IMR-90 (cell line): ENCODE results near the gene UNC13A. TPM values are rescaled to one million over a fixed set of nuclear protein-coding genes. Genes with fewer than 3 reads are reported as not detected.

Experiments
- ATAC-seq: fragments of 200-7000 bp; cut with Tn5 transposase; 2 replicates; pipeline ENCODE4 v1.9.1; 2020; ENCODE audit warnings: low read depth, mild to moderate bottlenecking, moderate library complexity
- BruUV-seq: library from RNA; stranded (reverse); fragments of 400-500 nt; replicated peaks from 2 replicates; lab custom pipeline; 2021; lab: Mats Ljungman, UMichigan
- CTCF ChIA-PET: fragments of 300-600 bp; formaldehyde crosslinking; extraction: SDS; loops from one replicate; lab custom pipeline; 2021; ENCODE audit warnings: antibody characterized with exemption; lab: Yijun Ruan, JAX
- POLR2A ChIA-PET: fragments of 300-600 bp; sonication (Branson Sonifier 250); formaldehyde crosslinking; loops from one replicate; lab custom pipeline; 2022; ENCODE audit warnings: antibody characterized with exemption; ENCODE audit not compliant: unreplicated experiment; lab: Charles Lee
- DNase-seq: peaks from one replicate; pipeline ENCODE4 v3.0.0; 2013
- H2AFZ ChIP-seq: replicated peaks from 2 replicates; pipeline ENCODE3; 2013; ENCODE audit warnings: low read length, mild to moderate bottlenecking; ENCODE audit not compliant: poor library complexity
- H2AK5ac ChIP-seq: 2 replicates; pipeline ENCODE4 v1.6.1; 2013; ENCODE audit warnings: low read depth, low read length, inconsistent platforms
- H2AK9ac ChIP-seq: replicated peaks from 2 replicates; pipeline ENCODE3; 2013; ENCODE audit warnings: mild to moderate bottlenecking, low read depth, low read length, moderate library complexity; ENCODE audit not compliant: poor library complexity
- H2BK120ac ChIP-seq: 2 replicates; pipeline ENCODE4 v1.6.1; 2013; ENCODE audit warnings: low read depth, low read length, inconsistent platforms
- H2BK15ac ChIP-seq: 3 replicates; pipeline ENCODE4 v1.6.1; 2013; ENCODE audit warnings: low read depth, low read length, inconsistent platforms
- H2BK20ac ChIP-seq: 2 replicates; pipeline ENCODE4 v1.6.1; 2013; ENCODE audit warnings: low read depth, mild to moderate bottlenecking, inconsistent platforms, low read length, moderate library complexity
- H2BK5ac ChIP-seq: 2 replicates; pipeline ENCODE4 v1.6.1; 2013; ENCODE audit warnings: mild to moderate bottlenecking, low read depth, low read length, inconsistent platforms; ENCODE audit not compliant: poor library complexity, severe bottlenecking
- H3K14ac ChIP-seq: replicated peaks from 2 replicates; pipeline ENCODE4 v1.6.1; 2013; ENCODE audit warnings: low read depth, low read length, inconsistent platforms
- H3K18ac ChIP-seq: 2 replicates; pipeline ENCODE4 v1.6.1; 2013; ENCODE audit warnings: low read depth, low read length, control low read depth
- H3K23ac ChIP-seq: 2 replicates; pipeline ENCODE4 v1.6.1; 2013; ENCODE audit warnings: low read depth, low read length, inconsistent platforms
- H3K27ac ChIP-seq: 2 replicates; pipeline ENCODE4 v1.5.1; 2013; ENCODE audit warnings: mild to moderate bottlenecking, control low read depth, low read length; ENCODE audit not compliant: insufficient read depth
- H3K27me3 ChIP-seq: 2 replicates; pipeline ENCODE4 v1.6.1; 2013; ENCODE audit warnings: low read length; ENCODE audit not compliant: control insufficient read depth, insufficient read depth
- H3K36me3 ChIP-seq: 2 replicates; pipeline ENCODE4 v1.6.1; 2013; ENCODE audit warnings: low read length, mixed read lengths; ENCODE audit not compliant: control insufficient read depth, insufficient read depth
- H3K4ac ChIP-seq: 2 replicates; pipeline ENCODE4 v1.6.1; 2013; ENCODE audit warnings: low read depth, low read length, inconsistent platforms
- H3K4me1 ChIP-seq: 2 replicates; pipeline ENCODE4 v1.6.1; 2013; ENCODE audit warnings: low read length, mixed read lengths; ENCODE audit not compliant: control insufficient read depth, insufficient read depth
- H3K4me2 ChIP-seq: 2 replicates; pipeline ENCODE4 v1.6.1; 2013; ENCODE audit warnings: low read depth, mild to moderate bottlenecking, control low read depth, low read length, moderate library complexity
- H3K4me3 ChIP-seq: 2 replicates; pipeline ENCODE4 v1.5.1; 2013; ENCODE audit warnings: low read depth, mild to moderate bottlenecking, control low read depth, low read length, moderate library complexity; ENCODE audit not compliant: insufficient read depth
- H3K56ac ChIP-seq: 2 replicates; pipeline ENCODE4 v1.6.1; 2013; ENCODE audit warnings: low read length, inconsistent platforms; ENCODE audit not compliant: insufficient read depth; ENCODE audit errors: extremely low read depth
- H3K79me1 ChIP-seq, 2 experiments: 2 replicates each; pipeline ENCODE4 v1.6.1; 2013; ENCODE audit warnings: low read length in 2 of 2, inconsistent platforms in 1 of 2, low read depth in 1 of 2
- H3K9ac ChIP-seq: 2 replicates; pipeline ENCODE4 v1.6.1; 2013; ENCODE audit warnings: low read depth, low read length, control low read depth
- H3K9me1 ChIP-seq: 2 replicates; pipeline ENCODE4 v1.6.1; 2013; ENCODE audit warnings: low read length, inconsistent platforms; ENCODE audit not compliant: insufficient read depth
- H3K9me3 ChIP-seq: 2 replicates; pipeline ENCODE4 v1.6.1; 2013; ENCODE audit warnings: low read length; ENCODE audit not compliant: control insufficient read depth, insufficient read depth
- H4K20me1 ChIP-seq: 2 replicates; pipeline ENCODE4 v1.6.1; 2013; ENCODE audit warnings: low read length, inconsistent platforms; ENCODE audit not compliant: insufficient read depth
- H4K5ac ChIP-seq: 2 replicates; pipeline ENCODE4 v1.6.1; 2013; ENCODE audit warnings: mild to moderate bottlenecking, low read depth, low read length, control low read depth
- H4K8ac ChIP-seq, 2 experiments: 2 replicates each; pipeline ENCODE4 v1.6.1; 2013; ENCODE audit warnings: low read depth in 2 of 2, low read length in 2 of 2, control low read depth in 1 of 2, inconsistent platforms in 1 of 2
- H4K91ac ChIP-seq: 2 replicates; pipeline ENCODE4 v1.6.1; 2013; ENCODE audit warnings: low read depth, low read length, inconsistent platforms; ENCODE audit not compliant: insufficient read depth
- BHLHE40 ChIP-seq: fragments of 150-350 bp; IDR thresholded peaks from 2 replicates; pipeline ENCODE4 v1.6.1; 2016; ENCODE audit warnings: mild to moderate bottlenecking, low read depth, low read length
- CEBPB ChIP-seq: IDR thresholded peaks from 2 replicates; pipeline ENCODE4 v1.6.1; 2012; ENCODE audit warnings: low read depth, low read length, improper control_type of control experiment
- CHD1 ChIP-seq: IDR thresholded peaks from 2 replicates; pipeline ENCODE4 v1.6.1; 2012; ENCODE audit warnings: low read depth, low read length, improper control_type of control experiment
- CTCF ChIP-seq: conservative IDR thresholded peaks from 2 replicates; pipeline ENCODE4 v1.5.1; 2012; ENCODE audit warnings: mild to moderate bottlenecking, low read depth, low read length, improper control_type of control experiment
- FOS ChIP-seq: fragments of 150-350 bp; IDR thresholded peaks from 2 replicates; pipeline ENCODE4 v1.6.1; 2016; ENCODE audit warnings: low read depth, low read length
- MAZ ChIP-seq: IDR thresholded peaks from 2 replicates; pipeline ENCODE4 v1.6.1; 2012; ENCODE audit warnings: low read depth, mild to moderate bottlenecking, low read length, improper control_type of control experiment, moderate library complexity, borderline replicate concordance
- MXI1 ChIP-seq: IDR thresholded peaks from 2 replicates; pipeline ENCODE4 v1.6.1; 2012; ENCODE audit warnings: low read depth, mild to moderate bottlenecking, low read length, moderate library complexity, borderline replicate concordance
- NFE2L2 ChIP-seq: fragments of 150-350 bp; IDR thresholded peaks from 2 replicates; pipeline ENCODE4 v1.6.1; 2016; ENCODE audit warnings: low read depth, mild to moderate bottlenecking, low read length
- RAD21 ChIP-seq: IDR thresholded peaks from 2 replicates; pipeline ENCODE4 v1.6.1; 2012; ENCODE audit warnings: low read length, improper control_type of control experiment
- RCOR1 ChIP-seq: IDR thresholded peaks from 2 replicates; pipeline ENCODE4 v1.6.1; 2012; ENCODE audit warnings: mild to moderate bottlenecking, low read length, improper control_type of control experiment; ENCODE audit not compliant: insufficient replicate concordance
- RFX5 ChIP-seq: IDR thresholded peaks from 2 replicates; pipeline ENCODE4 v1.8.0; 2012; ENCODE audit warnings: low read depth, mild to moderate bottlenecking, low read length, moderate library complexity
- SMC3 ChIP-seq: fragments of 150-350 bp; IDR thresholded peaks from 2 replicates; pipeline ENCODE4 v1.6.1; 2016; ENCODE audit warnings: low read depth, mild to moderate bottlenecking, antibody characterized with exemption, low read length, moderate library complexity
- WGBS, 2 experiments: methylation state at CpG; one replicate each; pipeline versions ENCODE4 v1.1.5 to v1.1.7; 2013; ENCODE audit warnings: missing lambda C conversion rate in 2 of 2; ENCODE audit not compliant: insufficient read length in 1 of 2; ENCODE audit errors: extremely low coverage in 2 of 2; 5-methylcytosine and 5-hydroxymethylcytosine counted together
- dilution Hi-C: fragments of 300-500 bp; cut with HindIII; formaldehyde crosslinking; loops from one replicate; pipeline ENCODE4 v1.14.3; 2018; ENCODE audit warnings: low sequenced_read_pairs; ENCODE audit not compliant: unreplicated experiment
- in situ Hi-C: fragments of 300-500 bp; cut with MboI; formaldehyde crosslinking; loops from 3 replicates; pipeline ENCODE4 v1.14.3; 2019; ENCODE audit warnings: low sequenced_read_pairs, inconsistent platforms, mixed read lengths
- intact Hi-C: fragments of 100-400 bp; cut with micrococcal nuclease; formaldehyde crosslinking; loops from 2 replicates; pipeline ENCODE4 v1.10.0; 2022
- polyA plus RNA-seq, 3 experiments: library from polyadenylated mRNA; depleted of rRNA; stranded (reverse); fragments of >200 nt; gene quantifications; 2 replicates each; pipeline ENCODE4 v1.2.3, GENCODE V29; 2012; ENCODE audit warnings: low replicate concordance in 1 of 3
- total RNA-seq: library from RNA; depleted of rRNA; stranded (reverse); fragments of >200 nt; gene quantifications from 2 replicates; pipeline ENCODE4 v1.2.3, GENCODE V29; 2012

The UNC13A gene
- total and polyA plus RNA-seq, 2 of the 4 experiments (the other 2 are of a cell fraction), result 0.18 to 0.22 TPM

- Histone ChIP-seq H4K20me1 (no peaks in the 10 kb centered on the region), H2BK120ac (no peak overlapping the region), H3K27ac (no peak overlapping the region), H3K4me2 (no peak overlapping the region), H3K9me3 (no peaks in the 10 kb centered on the region), H3K79me1 (no peaks in the 10 kb centered on the region), H3K4ac (no peak overlapping the region), H3K9ac (no peak overlapping the region), H3K23ac (no peak overlapping the region), H3K14ac (no peak overlapping the region), H2BK20ac (no peak overlapping the region), H3K9me1 (peaks cover under 1% of the 10 kb centered on the region; the same call in 1 of the 2 replicates), H4K8ac (no peak overlapping the region), H2AK9ac (no peak overlapping the region), H3K4me3 (no peak overlapping the region), H3K27me3 (peaks cover 4% of the 10 kb centered on the region; the same call in 1 of the 2 replicates), H3K56ac (no peak overlapping the region), H3K36me3 (no peaks in the 10 kb centered on the region), H3K18ac (no peak overlapping the region), H4K5ac (no peak overlapping the region), H4K91ac (no peak overlapping the region), H2AK5ac (no peak overlapping the region), H2AFZ (no peak overlapping the region), H2BK5ac (no peak overlapping the region), H3K4me1 (peaks cover 5% of the 10 kb centered on the region), H2BK15ac (no peak overlapping the region)
- ATAC-seq (no peak), DNase-seq (no peak)
- BruUV-seq, result no TSS peak
- CTCF ChIA-PET, result no interaction called here
- POLR2A ChIA-PET, result no interaction called here
- in situ Hi-C loops, result no loop called here
- intact Hi-C loops, result no loop called here
- WGBS, 2 experiments, result no CpG with 5 or more reads among the region's 2 CpGs
- dilution Hi-C loops, result no loop called here
- TF ChIP-seq RAD21 (no peak), BHLHE40 (no peak), CEBPB (no peak), NFE2L2 (no peak), MAZ (no peak), SMC3 (no peak), RCOR1 (no peak), MXI1 (no peak), CTCF (no peak), RFX5 (no peak), FOS (no peak), CHD1 (no peak)
These were observed 11.9 kb downstream of the UNC13A start for GRCh38 chr19:17676295-17676694.
